Dermis microvascular lymphatic vessel endothelial cell (primary cell): ENCODE data around the gene METTL1. TPM values are rescaled to one million over a fixed set of nuclear protein-coding genes. Genes with fewer than 3 reads are reported as not detected.

Experiments used
- DNase-seq, 2 donors: peaks; one replicate each; pipeline versions ENCODE4 v3.0.0 to v3.0.0-alpha.2; 2010; ENCODE audit warnings: low read depth in 2 of 2
- total RNA-seq: library from RNA; depleted of rRNA; stranded (reverse); fragments of >200 nt; gene quantifications from 2 replicates; pipeline ENCODE4 v1.2.1, GENCODE V29; 2014

METTL1 gene
- total RNA-seq, 1 donor from 2014 or later = 2.4 TPM

GRCh38 chr12:57738661-57739237 lies 33.2 kb downstream of the METTL1 start, which contains the start of gene AGAP2:
TSS of gene AGAP2 (minus strand) at chr12:57738742. CDS start at chr12:57738246, 496 bp downstream.
- no peak for DNase-seq

DNA sequence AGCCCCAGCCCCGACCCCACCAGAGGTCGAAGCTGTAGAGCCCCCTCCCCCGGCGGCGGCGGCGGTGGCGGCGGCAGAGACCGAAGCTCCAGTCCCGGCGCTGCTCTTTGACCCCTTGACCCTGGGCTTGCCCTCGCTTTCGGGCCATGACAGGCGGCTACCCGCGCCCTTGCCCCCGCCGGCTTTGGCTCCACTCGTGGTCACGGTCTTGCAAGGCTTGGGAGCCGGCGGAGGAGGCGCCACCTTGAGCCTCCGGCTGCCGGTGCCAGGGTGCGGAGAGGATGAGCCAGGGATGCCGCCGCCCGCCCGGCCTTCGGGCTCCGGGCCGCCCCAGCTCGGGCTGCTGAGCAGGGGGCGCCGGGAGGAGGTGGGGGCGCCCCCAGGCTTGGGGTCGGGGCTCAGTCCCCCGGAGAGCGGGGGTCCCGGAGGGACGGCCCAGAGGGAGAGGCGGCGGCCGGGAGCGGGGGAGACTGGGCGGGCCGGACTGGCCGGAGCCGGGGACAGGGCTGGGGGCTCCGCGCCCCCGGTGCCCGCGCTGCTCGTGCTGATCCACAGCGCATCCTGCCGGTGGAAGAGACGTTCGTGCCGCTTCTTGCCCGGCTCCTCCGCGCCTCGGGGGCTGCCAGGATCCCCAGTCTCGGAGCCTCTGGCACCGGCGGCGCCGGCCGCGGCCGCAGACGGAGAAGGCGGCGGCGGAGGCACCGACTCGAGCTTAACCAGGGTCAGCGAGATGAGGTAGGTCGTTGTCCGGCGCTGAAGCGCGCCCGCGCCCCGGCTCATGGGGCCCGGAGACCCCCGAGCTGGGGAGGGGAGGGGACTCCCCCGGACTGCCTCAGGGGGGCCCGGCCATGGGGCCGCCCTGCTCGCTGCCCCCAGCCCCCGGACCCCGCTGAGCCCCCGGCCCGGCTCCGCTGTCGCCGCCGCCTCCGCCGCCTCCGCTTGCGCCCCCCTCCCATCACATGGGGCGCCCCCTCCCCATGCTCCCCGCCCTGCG lies 34.1 kb downstream of the METTL1 start:
- no peak for DNase-seq

GRCh38 chr12:57736741-57737466 lies 35.0 kb downstream of the METTL1 start:
- DNase-seq = no peak

DNA sequence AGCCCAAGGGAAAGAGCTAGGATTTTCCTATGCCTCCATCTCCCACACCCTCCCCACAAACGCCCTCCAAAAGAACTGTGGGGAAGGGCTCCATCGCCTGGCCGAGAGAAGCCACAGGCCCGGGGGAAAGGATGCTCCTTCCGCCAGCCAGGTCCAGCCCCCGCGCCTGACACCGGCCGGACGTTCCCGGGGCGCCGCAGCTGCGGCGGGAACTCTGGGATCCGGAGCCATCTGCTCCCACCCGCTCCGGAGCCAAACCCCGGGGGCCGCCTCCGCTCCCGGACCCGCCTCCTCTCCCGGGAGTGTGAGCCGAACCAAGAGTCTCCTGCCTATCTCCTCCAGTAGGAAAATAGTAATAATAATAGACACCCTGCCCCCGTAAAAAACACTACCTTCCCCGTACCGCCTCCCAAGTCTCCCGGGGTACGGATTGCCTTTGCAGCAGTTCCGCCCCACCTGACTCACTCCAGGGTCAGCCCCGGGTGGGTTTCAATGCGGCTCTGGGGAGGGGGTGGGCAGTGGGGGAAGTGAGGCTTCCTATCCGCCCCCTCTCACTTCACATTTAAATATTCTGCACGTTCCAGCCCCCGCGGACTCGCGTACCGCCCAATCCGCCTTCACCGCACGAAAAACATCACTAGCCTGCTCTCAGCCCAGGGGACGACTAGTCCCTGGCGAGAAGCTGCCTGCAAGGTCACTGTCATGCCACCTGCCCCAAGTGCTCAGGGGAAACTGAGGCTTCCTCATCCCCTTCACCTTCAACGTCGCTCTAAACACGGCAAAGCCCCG lies 35.8 kb downstream of the METTL1 start:
- DNase-seq = no peak

DNA sequence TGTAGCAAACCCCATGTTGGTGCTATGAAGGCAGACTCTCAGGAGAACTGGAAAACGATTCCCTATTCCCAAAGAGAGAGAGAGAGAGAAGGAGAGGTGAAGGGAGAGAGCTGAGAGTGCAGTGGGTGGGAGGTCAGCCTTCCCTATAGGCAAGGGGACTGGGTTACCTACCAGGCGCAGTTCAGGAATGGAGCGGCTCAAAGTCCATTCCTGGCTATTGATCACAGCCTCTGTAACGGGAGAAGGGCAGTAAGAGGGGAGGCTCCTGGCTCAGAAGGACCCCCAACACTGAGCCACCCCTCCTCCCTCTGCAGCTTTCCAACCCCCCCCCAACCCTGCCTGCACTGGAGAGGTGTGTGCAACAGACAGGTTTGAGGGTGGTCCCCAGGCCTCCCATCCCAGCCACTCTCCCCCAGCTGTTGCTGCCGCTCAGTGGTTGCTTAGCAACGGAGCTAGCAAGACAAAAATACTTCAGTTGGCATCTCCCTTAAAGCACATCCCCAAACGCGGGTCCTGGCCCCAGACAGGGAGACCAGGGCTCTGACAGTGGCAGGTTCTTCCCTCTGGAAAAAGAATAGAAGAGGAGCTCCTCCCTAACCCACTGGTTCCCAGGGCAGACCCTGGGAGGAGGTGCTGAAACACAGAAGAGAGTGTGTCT lies 36.6 kb downstream of the METTL1 start:
- no peak for DNase-seq

- no peak for DNase-seq
These were observed 37.3 kb downstream of the METTL1 start for GRCh38 chr12:57734591-57734990.

DNA sequence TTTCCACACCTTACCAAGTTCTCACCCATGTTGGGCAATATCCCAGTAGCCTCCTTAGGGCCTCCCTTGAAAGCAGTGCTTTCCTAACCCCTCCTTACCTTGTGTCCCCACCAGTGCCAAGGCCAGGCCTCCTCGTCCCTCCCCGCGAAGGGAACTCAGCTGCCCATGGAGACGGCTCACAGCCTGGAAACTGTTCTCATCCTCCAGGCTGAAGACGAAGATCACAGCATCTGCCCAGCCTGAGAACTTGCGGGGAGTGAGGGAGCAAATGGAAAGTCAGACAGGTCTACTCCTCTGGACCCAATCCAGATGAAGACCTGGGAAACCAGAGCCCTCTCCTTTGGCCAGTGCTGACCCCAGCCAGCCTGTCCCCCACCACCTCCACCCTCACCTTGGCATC lies 38.0 kb downstream of the METTL1 start:
- DNase-seq = no peak

GRCh38 chr12:57732726-57733593 lies 38.9 kb downstream of the METTL1 start:
- no peak for DNase-seq

GRCh38 chr12:57732270-57732669 lies 39.6 kb downstream of the METTL1 start:
- no peak for DNase-seq

GRCh38 chr12:57731411-57732080 lies 40.4 kb downstream of the METTL1 start:
- DNase-seq = no peak

DNA sequence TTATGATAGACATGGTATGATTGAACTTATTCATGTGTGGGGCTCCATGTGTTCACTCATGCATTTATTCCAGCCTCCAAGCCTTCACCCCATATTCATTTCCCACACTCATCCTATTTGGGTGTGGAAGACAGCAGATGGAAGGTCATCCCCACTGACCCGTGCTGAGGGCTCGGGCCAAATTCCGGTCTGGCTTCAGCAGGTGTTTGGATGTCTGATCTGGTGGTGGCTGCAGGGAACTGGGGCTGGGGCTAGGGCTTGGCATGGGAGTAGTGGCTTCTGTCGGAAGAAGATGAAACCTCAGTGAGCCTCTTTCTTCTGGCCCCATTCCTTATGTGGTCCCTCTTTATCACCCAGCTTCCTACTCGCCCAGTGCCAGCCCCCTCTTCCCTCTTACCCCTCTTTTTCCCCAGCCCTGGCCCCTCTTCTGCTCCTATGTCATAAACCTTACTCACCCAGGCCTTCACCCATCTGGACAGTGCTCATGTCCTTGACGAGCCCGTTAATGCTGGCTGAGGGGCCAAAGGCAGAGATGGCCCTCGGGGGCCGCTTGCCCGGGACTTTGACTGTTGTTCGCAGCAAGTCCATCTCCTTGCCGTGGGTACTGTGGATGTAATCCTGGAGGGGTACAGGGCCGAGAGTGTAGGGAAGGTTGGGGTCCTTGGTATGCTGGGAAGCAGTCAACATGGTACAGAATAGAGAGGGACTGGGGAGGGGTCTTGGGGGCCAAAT lies 41.4 kb downstream of the METTL1 start:
- no peak for DNase-seq

GRCh38 chr12:57729321-57729844 lies 42.5 kb downstream of the METTL1 start:
- DNase-seq = no peak

DNA sequence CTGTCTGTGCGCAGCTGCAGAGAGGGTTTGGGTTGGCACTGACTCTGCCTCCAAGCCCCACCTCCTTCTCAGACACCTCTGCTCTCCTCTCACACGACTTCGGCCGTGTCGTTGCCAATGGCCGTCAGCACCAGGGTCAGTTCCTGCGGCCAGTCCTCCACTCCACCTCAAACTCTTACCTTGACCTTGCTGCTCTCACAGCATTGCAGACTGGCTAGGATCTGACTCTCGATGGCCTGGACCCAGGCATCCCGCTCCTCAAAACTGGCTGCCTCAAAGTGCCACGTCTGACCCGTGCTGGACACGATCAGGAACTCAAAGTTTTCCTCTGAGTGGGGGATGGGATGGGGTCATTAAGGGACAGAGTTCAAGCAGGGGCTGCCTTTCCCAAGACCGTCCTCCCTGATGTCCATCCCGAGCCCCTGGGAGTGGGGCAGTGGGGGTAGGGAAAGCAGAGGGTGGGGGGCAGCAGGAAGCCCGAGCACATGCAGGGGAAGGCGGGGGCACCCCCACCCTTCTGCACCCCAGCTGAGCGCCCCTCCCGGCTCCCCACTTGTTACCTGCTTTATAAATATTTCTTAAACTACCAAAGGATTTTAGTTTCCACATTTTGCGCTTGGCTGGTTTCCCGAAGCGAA lies 44.0 kb downstream of the METTL1 start:
- DNase-seq = no peak

GRCh38 chr12:57726884-57727757 lies 44.8 kb downstream of the METTL1 start:
- DNase-seq = peak in 1 of 2 donors; percentile 46

- peak; percentile 70 to 83 for DNase-seq
These were observed 45.6 kb downstream of the METTL1 start for GRCh38 chr12:57726151-57726883.

DNA sequence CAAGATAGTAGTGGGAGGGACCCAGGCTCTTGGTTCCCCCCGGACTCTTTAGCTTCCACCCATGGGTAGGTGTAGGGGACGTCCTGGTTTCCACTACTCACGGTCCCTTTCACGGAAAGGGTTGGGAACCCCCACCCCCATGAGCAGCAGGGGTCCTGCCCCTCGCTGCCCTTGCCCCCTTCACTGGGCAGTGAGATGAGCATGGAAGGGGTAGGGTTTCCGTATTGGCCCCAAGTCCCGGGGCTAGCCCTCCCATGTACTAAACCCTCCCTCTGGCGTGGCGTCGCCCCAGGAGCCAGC lies 46.1 kb downstream of the METTL1 start:
- DNase-seq = no peak
